OCI-LY3 (cell line): ENCODE results near the gene MTMR2.

Experiments used
- CTCF ChIP-seq: fragments of 200-600, 300-600 bp; sonication (generic); IDR thresholded peaks from 2 replicates; pipeline ENCODE4 v1.5.1; 2014; ENCODE audit warnings: antibody characterized with exemption, low read length, low read depth
- EZH2phosphoT487 ChIP-seq: fragments of 200-600 bp; shearing (Covaris generic); IDR thresholded peaks from 2 replicates; pipeline ENCODE4 v1.6.1; 2018; ENCODE audit warnings: antibody characterized with exemption, mixed run types, low read depth

- TF ChIP-seq CTCF (no peak), EZH2phosphoT487 (no peak)
Observed at GRCh38 chr11:95895815-95896214, 28.1 kb downstream of the MTMR2 start.
